Karpas-422 (cell line): Measurements from ENCODE around the gene MAGIX. TPM values are rescaled to one million over a fixed set of nuclear protein-coding genes. Genes with fewer than 3 reads are reported as not detected.

ENCODE experiments used
- DNase-seq: peaks from one replicate; pipeline ENCODE4 v3.0.0-alpha.2; 2015
- H2AFZ ChIP-seq: fragments of 200-600 bp; sonication (generic); 2 replicates; pipeline ENCODE4 v1.6.1; 2014; ENCODE audit warnings: antibody characterized with exemption, low read length, mixed read lengths
- H3K27ac ChIP-seq: fragments of 200-600 bp; sonication (generic); 2 replicates; pipeline ENCODE4 v1.5.1; 2014; ENCODE audit warnings: mild to moderate bottlenecking, low read length, moderate library complexity
- H3K27me3 ChIP-seq: fragments of 200-600 bp; sonication (generic); 2 replicates; pipeline ENCODE4 v1.6.1; 2014; ENCODE audit warnings: low read length, mixed read lengths
- H3K36me3 ChIP-seq: fragments of 200-600 bp; sonication (generic); 2 replicates; pipeline ENCODE4 v1.6.1; 2014; ENCODE audit warnings: low read length, mixed read lengths; ENCODE audit not compliant: insufficient read depth
- H3K4me1 ChIP-seq: fragments of 200-600 bp; sonication (generic); 2 replicates; pipeline ENCODE4 v1.6.1; 2014; ENCODE audit warnings: mild to moderate bottlenecking, low read length, mixed read lengths
- H3K4me2 ChIP-seq: fragments of 200-600 bp; sonication (generic); 2 replicates; pipeline ENCODE4 v1.6.1; 2014; ENCODE audit warnings: low read length, low read depth, mild to moderate bottlenecking; ENCODE audit not compliant: poor library complexity, severe bottlenecking
- H3K4me3 ChIP-seq: fragments of 200-600 bp; sonication (generic); 2 replicates; pipeline ENCODE4 v1.5.1; 2014; ENCODE audit warnings: mild to moderate bottlenecking, antibody characterized with exemption, low read length, mixed read lengths
- H3K79me2 ChIP-seq: fragments of 200-600 bp; sonication (generic); 2 replicates; pipeline ENCODE4 v1.6.1; 2014; ENCODE audit warnings: mild to moderate bottlenecking, low read length, mixed read lengths
- H3K9ac ChIP-seq: fragments of 200-600 bp; sonication (generic); 2 replicates; pipeline ENCODE4 v1.6.0; 2014; ENCODE audit warnings: low read length
- H3K9me2 ChIP-seq: fragments of 200-600 bp; sonication (generic), shearing (Covaris generic); replicated peaks from 2 replicates; pipeline ENCODE4 v1.6.0; 2014; ENCODE audit warnings: mild to moderate bottlenecking, low read length, moderate library complexity; ENCODE audit not compliant: insufficient read depth
- H3K9me3 ChIP-seq: fragments of 300-700, 200-600 bp; sonication (generic); 2 replicates; pipeline ENCODE4 v1.6.1; 2014; ENCODE audit warnings: low read length, mixed read lengths
- H4K20me1 ChIP-seq: fragments of 200-600 bp; sonication (generic); 2 replicates; pipeline ENCODE4 v1.6.1; 2014; ENCODE audit warnings: mild to moderate bottlenecking, antibody characterized with exemption, low read length, low read depth; ENCODE audit not compliant: insufficient read depth
- total RNA-seq: library from RNA; depleted of rRNA; stranded (reverse); fragments of >200 nt; shearing (Covaris generic); gene quantifications from 2 replicates; pipeline ENCODE4 v1.2.3, GENCODE V29; 2014; ENCODE audit warnings: low replicate concordance

MAGIX gene
- total RNA-seq, 1 experiment from 2014 or later: not detected

DNA sequence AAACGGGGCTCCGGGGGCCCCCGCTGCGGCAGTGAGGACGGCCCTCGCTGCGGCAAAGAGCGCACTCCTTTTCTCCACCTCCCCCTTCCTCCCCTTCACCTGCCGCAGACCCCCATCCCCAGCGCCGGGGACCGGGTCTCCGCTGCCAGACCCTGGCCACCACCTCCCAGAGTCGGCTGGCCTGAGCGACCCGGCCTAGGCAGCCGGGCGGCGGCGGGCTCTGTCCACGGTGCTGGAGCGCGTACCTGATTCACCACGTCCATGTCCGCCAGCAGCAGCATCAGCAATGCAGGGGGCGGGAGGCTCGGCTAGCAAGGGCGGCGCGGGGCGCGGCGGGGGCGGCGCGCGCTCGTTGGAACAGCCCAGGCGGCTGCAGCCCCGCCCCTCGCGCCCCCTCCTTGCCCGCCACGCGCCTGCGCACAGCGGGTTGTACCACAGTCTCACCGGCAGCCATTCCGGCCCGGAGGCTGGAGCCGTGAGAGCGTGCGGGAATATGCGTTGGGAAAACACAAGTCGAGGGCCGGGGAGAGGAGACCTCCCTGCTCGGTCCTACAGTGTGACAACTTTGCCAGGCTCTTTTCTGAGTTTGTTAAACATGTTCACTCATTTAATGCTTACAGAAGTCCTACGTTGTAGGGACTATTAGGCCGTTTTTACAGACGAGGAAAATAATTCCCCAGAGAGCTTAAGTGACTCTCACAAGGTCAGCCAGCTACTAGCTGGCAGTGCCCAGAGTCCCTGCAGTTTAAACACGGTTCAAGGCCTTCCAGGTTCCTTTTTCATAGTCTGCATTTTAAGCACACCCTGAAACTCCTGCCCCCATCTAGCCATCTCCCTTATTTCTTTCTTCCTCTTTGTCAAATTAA is 37.6 kb downstream of the MAGIX start, which contains the start of gene SYP:
TSS of gene SYP (minus strand) at position 288 of the 866 bp plus-strand sequence. CDS start at position 281, 7 bp downstream.
- H2AFZ ChIP-seq: peak within 1 kb of the TSS; percentile 75; the same call in 1 of the 2 replicates
- peak; percentile 92 for DNase-seq

DNA sequence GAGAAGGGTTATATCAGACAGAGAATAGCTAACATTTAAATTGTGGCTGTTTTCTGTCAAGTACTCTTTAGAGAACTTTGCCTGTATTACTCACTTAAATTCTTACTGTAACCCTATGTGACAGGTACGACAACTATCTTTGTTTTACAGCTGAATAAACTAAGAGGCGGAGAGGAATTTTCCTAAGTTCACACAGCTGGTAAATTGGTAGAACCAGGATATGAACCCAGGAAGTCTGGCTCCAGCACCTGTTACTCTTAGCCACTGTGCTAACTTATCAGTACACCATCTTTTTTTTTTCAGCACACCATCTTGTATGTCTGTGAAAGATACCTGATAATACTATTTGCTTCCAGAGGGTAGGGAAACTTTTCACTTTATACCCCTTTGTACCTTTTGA is 39.5 kb downstream of the MAGIX start:
- H3K9ac ChIP-seq: no peak overlapping the region
- no peaks in the 10 kb centered on the region for H3K9me3 ChIP-seq
- H3K36me3 ChIP-seq: no peaks in the 10 kb centered on the region
- H3K27ac ChIP-seq: no peak overlapping the region
- no peak overlapping the region for H3K4me3 ChIP-seq
- H3K79me2 ChIP-seq: no peaks in the 10 kb centered on the region
- no peaks in the 10 kb centered on the region for H4K20me1 ChIP-seq
- H3K27me3 ChIP-seq: no peaks in the 10 kb centered on the region
- H3K4me2 ChIP-seq: no peak overlapping the region
- H2AFZ ChIP-seq: no peak overlapping the region
- peaks cover 5% of the 10 kb centered on the region for H3K4me1 ChIP-seq
- no peaks in the 10 kb centered on the region for H3K9me2 ChIP-seq
- no peak for DNase-seq

More for the DNA sequence above, 37.6 kb downstream of the MAGIX start, which contains the start of gene SYP:
- H3K4me3 ChIP-seq: peak within 1 kb of the TSS; percentile 57; the same call in 1 of the 2 replicates
- no peaks in the 10 kb centered on the region for H4K20me1 ChIP-seq
- H3K36me3 ChIP-seq: no peaks in the 10 kb centered on the region
- no peak within 1 kb of the TSS for H3K27ac ChIP-seq
- H3K9me2 ChIP-seq: no peaks in the 10 kb centered on the region
- H3K9me3 ChIP-seq: no peaks in the 10 kb centered on the region
- H3K4me1 ChIP-seq: peaks cover 5% of the 10 kb centered on the region
- H3K79me2 ChIP-seq: no peaks in the 10 kb centered on the region
- peak within 1 kb of the TSS; percentile 72 for H3K9ac ChIP-seq
- H3K4me2 ChIP-seq: peak within 1 kb of the TSS; percentile 72
- no peaks in the 10 kb centered on the region for H3K27me3 ChIP-seq

DNA sequence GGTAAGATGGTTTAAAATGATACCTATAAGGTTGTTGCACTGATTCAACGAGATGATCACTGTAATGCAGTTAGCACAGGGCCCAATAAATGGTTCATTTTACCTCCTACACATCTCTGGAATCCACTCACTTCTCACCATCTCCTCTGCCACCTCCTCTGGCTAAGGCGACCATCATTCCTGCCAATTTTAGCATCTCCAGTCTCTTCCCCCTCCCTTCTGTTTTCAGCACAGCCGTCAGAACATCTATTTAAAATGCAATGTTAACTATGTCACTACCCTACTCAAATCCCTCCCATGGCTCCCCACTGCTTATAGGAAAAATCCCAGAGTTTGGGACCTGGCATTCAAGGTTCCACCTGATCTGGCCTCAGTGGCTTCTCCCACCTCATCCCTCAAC is 41.0 kb downstream of the MAGIX start:
- H3K79me2 ChIP-seq: no peaks in the 10 kb centered on the region

DNA sequence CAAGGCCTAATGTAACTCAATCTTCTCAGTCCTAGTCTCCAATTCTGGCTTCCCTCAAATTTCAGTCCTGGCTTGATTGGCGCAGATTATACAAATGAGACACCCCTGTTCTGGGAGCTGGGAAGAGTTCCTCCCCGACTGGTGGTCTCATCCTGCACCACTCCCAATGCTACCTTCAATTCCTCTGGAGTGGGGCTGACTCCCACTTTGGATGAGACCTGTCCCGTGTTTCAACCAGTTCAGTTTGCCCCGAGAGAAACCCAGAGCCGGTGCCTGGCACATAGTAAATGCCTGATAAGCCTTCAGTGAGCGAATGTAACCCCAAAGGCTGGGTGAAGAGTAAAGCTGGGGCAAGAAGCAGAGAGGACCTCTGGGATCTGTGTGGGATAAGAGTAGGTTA is 41.5 kb downstream of the MAGIX start:
- Histone ChIP-seq H4K20me1 (no peaks in the 10 kb centered on the region), H3K27me3 (no peaks in the 10 kb centered on the region), H3K27ac (no peak overlapping the region), H3K4me3 (no peak overlapping the region), H3K9me2 (no peaks in the 10 kb centered on the region), H3K79me2 (no peaks in the 10 kb centered on the region), H3K4me1 (peaks cover 5% of the 10 kb centered on the region), H3K36me3 (no peaks in the 10 kb centered on the region), H3K4me2 (no peak overlapping the region), H2AFZ (no peak overlapping the region), H3K9me3 (no peaks in the 10 kb centered on the region), H3K9ac (no peak overlapping the region)
- DNase-seq: no peak

More for the DNA sequence above, 41.0 kb downstream of the MAGIX start:
- Histone ChIP-seq H3K4me3 (no peak overlapping the region), H4K20me1 (no peaks in the 10 kb centered on the region), H3K27ac (no peak overlapping the region), H3K9me2 (no peaks in the 10 kb centered on the region), H3K4me2 (no peak overlapping the region), H3K27me3 (no peaks in the 10 kb centered on the region), H3K4me1 (peaks cover 5% of the 10 kb centered on the region), H3K9ac (no peak overlapping the region), H3K9me3 (no peaks in the 10 kb centered on the region), H3K36me3 (no peaks in the 10 kb centered on the region), H2AFZ (no peak overlapping the region)
- DNase-seq: no peak

DNA sequence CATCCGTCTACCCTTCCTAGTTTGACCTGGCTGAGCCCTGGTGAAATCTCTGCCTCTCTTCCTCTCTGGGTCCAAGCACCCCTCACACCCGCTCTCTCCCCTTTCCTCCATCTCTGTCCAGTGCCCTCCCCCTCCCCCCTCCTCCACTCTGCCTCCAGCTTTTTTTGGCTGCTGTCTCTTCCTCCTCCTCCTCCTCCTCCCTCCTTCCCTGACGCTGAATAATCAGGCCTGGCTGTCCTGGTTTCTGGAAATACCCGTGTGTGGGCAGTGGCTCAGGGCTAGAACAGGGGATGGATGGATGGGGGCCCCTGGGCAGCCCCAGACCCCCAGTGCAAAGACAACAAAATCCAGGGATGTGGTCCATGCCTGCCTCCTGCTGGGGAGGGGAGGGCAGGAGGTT is 42.2 kb downstream of the MAGIX start:
- Histone ChIP-seq H3K4me3 (no peak overlapping the region), H3K4me2 (no peak overlapping the region), H3K4me1 (peaks cover 5% of the 10 kb centered on the region), H2AFZ (no peak overlapping the region), H3K9ac (no peak overlapping the region), H4K20me1 (no peaks in the 10 kb centered on the region), H3K79me2 (no peaks in the 10 kb centered on the region), H3K27me3 (no peaks in the 10 kb centered on the region), H3K9me2 (no peaks in the 10 kb centered on the region), H3K27ac (no peak overlapping the region), H3K9me3 (no peaks in the 10 kb centered on the region), H3K36me3 (no peaks in the 10 kb centered on the region)
- DNase-seq: no peak

DNA sequence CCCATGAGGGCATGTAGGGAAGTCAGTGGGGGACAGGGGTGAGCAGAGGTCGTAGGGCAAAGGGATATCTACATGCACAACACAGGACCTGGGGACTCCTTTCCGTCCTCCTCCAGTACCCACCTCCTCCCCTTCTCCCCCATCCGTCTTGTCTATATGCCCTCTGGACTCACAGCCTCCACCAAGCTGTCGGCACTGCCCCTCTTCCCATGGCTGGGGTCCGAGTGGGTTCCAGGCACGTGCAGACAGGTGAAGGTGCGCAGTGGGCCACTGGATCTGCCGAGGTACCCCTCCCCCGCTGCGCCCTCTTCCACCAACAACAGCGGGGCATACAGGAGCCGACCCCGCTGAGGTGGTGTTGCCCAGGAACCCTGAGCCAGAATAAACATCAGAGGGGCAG is 42.9 kb downstream of the MAGIX start:
- H4K20me1 ChIP-seq: no peaks in the 10 kb centered on the region
- no peaks in the 10 kb centered on the region for H3K9me3 ChIP-seq
- H3K27ac ChIP-seq: no peak overlapping the region
- H2AFZ ChIP-seq: no peak overlapping the region
- no peaks in the 10 kb centered on the region for H3K9me2 ChIP-seq
- no peak overlapping the region for H3K4me2 ChIP-seq
- no peaks in the 10 kb centered on the region for H3K36me3 ChIP-seq
- no peaks in the 10 kb centered on the region for H3K79me2 ChIP-seq
- H3K9ac ChIP-seq: no peak overlapping the region
- H3K4me3 ChIP-seq: no peak overlapping the region
- DNase-seq: no peak
- peaks cover 2% of the 10 kb centered on the region for H3K4me1 ChIP-seq
- H3K27me3 ChIP-seq: no peaks in the 10 kb centered on the region

DNA sequence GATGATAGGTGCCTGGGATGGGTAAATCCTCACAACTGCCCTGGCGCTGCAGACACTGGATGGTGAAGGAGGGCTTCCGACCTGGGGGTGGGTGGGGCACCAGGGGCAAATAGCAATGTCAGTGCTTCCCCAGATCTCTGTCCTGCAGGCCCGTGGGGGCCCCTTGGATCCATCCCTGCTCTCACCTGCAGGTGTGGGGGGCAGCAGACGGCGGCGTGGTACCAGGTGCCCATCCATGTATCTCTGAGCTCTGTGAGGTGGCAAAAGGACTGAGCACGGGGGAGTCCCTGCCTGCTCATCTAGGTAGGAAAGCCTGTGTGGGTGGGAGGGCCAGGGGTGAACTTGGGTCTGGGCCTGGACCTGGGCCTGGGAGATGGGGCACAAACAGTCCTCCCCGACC is 44.0 kb downstream of the MAGIX start:
- H4K20me1 ChIP-seq: no peaks in the 10 kb centered on the region
- H3K36me3 ChIP-seq: no peaks in the 10 kb centered on the region
- H3K27ac ChIP-seq: no peak overlapping the region
- H3K4me1 ChIP-seq: no peaks in the 10 kb centered on the region
- no peak overlapping the region for H3K4me2 ChIP-seq
- no peak for DNase-seq
- no peaks in the 10 kb centered on the region for H3K9me3 ChIP-seq
- H3K9me2 ChIP-seq: no peaks in the 10 kb centered on the region
- H3K9ac ChIP-seq: no peak overlapping the region
- H3K27me3 ChIP-seq: no peaks in the 10 kb centered on the region
- no peaks in the 10 kb centered on the region for H3K79me2 ChIP-seq
- H2AFZ ChIP-seq: no peak overlapping the region
- no peak overlapping the region for H3K4me3 ChIP-seq

DNA sequence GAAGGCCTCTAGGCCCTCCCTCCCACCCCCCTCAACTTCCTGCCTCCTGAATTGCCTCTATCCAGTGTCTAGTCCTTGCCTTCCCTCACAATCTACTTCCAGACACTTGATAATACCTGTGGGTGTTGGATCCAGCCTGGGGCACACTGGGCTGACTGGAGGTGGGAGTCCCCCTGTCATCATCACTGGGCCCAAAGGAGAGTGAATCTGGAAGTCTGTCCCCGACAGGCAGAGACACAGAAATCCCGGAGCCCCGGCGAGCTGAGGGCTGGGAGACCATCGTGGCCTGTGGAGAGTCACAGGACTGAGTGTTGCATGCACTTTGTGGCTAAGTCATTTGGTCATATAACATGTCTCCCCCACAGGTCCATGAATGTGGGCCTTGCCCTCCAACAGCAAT is 45.8 kb downstream of the MAGIX start:
- DNase-seq: no peak
- Histone ChIP-seq H3K27ac (no peak overlapping the region), H3K36me3 (no peaks in the 10 kb centered on the region), H3K27me3 (no peaks in the 10 kb centered on the region), H3K79me2 (no peaks in the 10 kb centered on the region), H3K9me3 (no peaks in the 10 kb centered on the region), H3K4me3 (no peak overlapping the region), H3K9me2 (no peaks in the 10 kb centered on the region), H2AFZ (no peak overlapping the region), H4K20me1 (no peaks in the 10 kb centered on the region), H3K4me2 (no peak overlapping the region), H3K4me1 (no peaks in the 10 kb centered on the region), H3K9ac (no peak overlapping the region)
